Measurements from ENCODE around the gene GABRG3.

- TF ChIP-seq CTCF (IDR thresholded peaks at IDR 0.05) (no peak), POLR2A (IDR thresholded peaks at IDR 0.05) (no peak)
Observed at GRCh38 chr15:27396521-27396920, 425.5 kb downstream of the GABRG3 start.

Data from adrenal gland (tissue), 5 donors.